Tibial artery (tissue), 4 donors: ENCODE data around the gene XPO6.

Experiments used
- DNase-seq, 2 donors: peaks; one replicate each; pipeline ENCODE4 v3.0.0-alpha.2; 2019
- H3K27ac ChIP-seq, 2 donors: fragments of 200-600 bp; sonication (generic) in 1 of 2; 1 replicate in 1 of 2; 2 replicates in 1 of 2; pipeline ENCODE4 v1.5.1; 2018 to 2019; ENCODE audit warnings: mild to moderate bottlenecking in 1 of 2
- H3K27me3 ChIP-seq, 2 donors: fragments of 200-600 bp; sonication (generic) in 1 of 2; one replicate each; pipeline versions ENCODE4 v1.5.1 to v1.6.0; 2016 to 2019
- H3K36me3 ChIP-seq, 3 donors: fragments of 200-600 bp; sonication (generic) in 2 of 3; one replicate each; pipeline ENCODE4 v1.5.1; 2016 to 2019; ENCODE audit warnings: mild to moderate bottlenecking in 2 of 3
- H3K4me1 ChIP-seq, 4 donors: fragments of 200-600 bp; sonication (generic) in 2 of 4; 1 replicate in 3 of 4; 2 replicates in 1 of 4; pipeline ENCODE4 v1.5.1; 2016 to 2019
- H3K4me3 ChIP-seq, 2 donors: fragments of 200-600 bp; sonication (generic) in 1 of 2; 1 replicate in 1 of 2; 2 replicates in 1 of 2; pipeline ENCODE4 v1.5.1; 2018 to 2019; ENCODE audit warnings: mild to moderate bottlenecking in 2 of 2
- H3K9me3 ChIP-seq, 3 donors: fragments of 200-600 bp; sonication (generic) in 1 of 3; one replicate each; pipeline ENCODE4 v1.5.1; 2016 to 2019
- intact Hi-C: fragments of 100-400 bp; cut with DNase I; formaldehyde crosslinking; loops from one replicate; pipeline ENCODE4 v1.15.0; 2023; ENCODE audit warnings: low total_unique reads
- TF ChIP-seq, protein P1 (sequence below), 2 experiments: fragments of 200-600 bp in 1 of 2; fragments of 450-650 bp in 1 of 2; IDR thresholded peaks; one replicate each; pipeline ENCODE4 v1.5.1; 2017 to 2019; ENCODE audit warnings: antibody characterized with exemption in 2 of 2, mild to moderate bottlenecking in 1 of 2, moderate library complexity in 1 of 2

Gene XPO6

DNA sequence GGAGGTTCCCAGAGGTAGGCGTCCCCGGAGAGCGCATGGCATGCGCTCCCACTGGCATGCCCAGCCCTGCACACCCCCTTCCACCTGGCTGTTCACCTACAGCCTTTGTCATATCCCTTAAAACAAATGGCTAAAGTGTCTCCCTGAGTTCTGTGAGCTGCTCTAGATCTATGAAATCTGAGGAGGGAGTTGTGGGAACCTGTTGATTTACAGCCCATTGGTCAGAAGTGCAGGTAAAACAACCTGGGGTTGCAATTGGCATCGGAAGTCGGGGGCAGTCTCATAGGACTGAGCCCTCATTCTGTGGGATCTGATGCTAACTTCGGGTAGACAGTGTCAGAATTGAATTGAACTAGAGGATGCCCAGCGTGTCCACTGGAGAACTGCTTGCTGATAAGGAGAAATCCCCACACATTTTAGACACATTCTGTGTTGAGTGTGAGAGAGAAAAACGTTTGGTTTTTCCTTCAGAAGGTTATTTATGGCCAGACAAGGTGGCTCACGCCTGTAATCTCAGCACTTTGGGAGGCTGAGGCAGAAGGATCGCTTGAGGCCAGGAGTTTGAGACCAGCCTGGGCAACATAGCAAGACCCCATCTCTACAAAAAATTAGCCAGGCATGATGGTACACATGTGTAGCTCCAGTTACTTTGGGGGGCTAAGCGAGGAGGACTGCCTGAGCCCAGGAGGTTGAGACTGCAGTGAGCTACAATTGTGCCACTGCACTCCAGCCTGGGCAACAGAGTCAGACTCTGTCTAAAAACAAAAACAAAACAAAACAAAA, 126.2 kb downstream of the XPO6 start:
- Histone ChIP-seq H3K36me3 (no peaks in the 10 kb centered on the region), H3K4me1 (no peaks in the 10 kb centered on the region), H3K27me3 (no peaks in the 10 kb centered on the region), H3K9me3 (no peaks in the 10 kb centered on the region), H3K4me3 (no peak overlapping the region), H3K27ac (no peak overlapping the region)
- no peak for DNase-seq
- intact Hi-C loops, result no loop called here
- TF ChIP-seq, protein P1, sequence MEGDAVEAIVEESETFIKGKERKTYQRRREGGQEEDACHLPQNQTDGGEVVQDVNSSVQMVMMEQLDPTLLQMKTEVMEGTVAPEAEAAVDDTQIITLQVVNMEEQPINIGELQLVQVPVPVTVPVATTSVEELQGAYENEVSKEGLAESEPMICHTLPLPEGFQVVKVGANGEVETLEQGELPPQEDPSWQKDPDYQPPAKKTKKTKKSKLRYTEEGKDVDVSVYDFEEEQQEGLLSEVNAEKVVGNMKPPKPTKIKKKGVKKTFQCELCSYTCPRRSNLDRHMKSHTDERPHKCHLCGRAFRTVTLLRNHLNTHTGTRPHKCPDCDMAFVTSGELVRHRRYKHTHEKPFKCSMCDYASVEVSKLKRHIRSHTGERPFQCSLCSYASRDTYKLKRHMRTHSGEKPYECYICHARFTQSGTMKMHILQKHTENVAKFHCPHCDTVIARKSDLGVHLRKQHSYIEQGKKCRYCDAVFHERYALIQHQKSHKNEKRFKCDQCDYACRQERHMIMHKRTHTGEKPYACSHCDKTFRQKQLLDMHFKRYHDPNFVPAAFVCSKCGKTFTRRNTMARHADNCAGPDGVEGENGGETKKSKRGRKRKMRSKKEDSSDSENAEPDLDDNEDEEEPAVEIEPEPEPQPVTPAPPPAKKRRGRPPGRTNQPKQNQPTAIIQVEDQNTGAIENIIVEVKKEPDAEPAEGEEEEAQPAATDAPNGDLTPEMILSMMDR (IDR thresholded peaks at IDR 0.05), result no peak

DNA sequence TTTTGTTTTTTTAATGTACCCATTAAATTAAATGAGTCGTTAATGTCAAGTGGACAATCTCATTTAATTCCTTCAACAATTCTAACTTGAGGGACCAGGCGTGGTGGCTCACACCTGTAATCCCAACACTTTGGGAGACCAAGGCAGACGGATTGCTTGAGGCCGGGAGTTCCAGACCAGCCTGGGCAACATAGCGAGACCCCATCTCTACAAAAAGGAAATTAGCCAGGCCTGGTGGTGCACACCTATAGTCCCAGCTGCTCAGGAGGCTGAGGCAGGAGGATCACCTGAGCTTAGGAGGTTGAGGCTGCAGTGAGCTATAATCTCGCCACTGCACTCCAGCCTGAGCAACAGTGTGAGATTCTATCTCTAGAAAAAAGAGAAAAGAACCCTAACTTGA, 127.6 kb downstream of the XPO6 start:
- no peaks in the 10 kb centered on the region for H3K27me3 ChIP-seq
- TF ChIP-seq, protein P1 (IDR thresholded peaks at IDR 0.05), result no peak
- H3K27ac ChIP-seq, result no peak overlapping the region
- H3K36me3 ChIP-seq, result no peaks in the 10 kb centered on the region
- intact Hi-C loops, result no loop called here
- no peaks in the 10 kb centered on the region for H3K9me3 ChIP-seq
- no peak for DNase-seq
- H3K4me1 ChIP-seq, result no peaks in the 10 kb centered on the region
- H3K4me3 ChIP-seq, result no peak overlapping the region

DNA sequence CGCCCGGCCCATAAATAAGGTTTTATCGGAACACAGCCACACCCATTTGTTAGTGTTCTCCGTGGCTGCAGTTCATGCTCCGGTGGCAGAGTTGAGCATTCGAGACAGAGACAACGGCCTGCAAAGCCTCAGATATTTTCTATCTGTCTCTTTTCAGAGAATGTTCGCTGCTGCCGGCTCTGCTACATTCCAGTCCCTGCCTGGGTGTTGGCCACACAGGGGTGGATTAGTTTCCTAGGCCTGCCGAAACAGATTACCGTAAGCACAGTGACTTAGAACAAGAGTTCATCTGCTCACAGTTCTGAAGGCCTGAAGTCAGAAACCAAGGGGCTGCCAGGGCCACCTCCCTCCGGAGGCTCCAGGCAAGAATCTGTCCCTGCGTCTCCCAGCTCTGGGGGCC, 129.1 kb downstream of the XPO6 start:
- Histone ChIP-seq H3K27ac (no peak overlapping the region), H3K4me3 (no peak overlapping the region), H3K36me3 (no peaks in the 10 kb centered on the region), H3K27me3 (no peaks in the 10 kb centered on the region), H3K9me3 (no peaks in the 10 kb centered on the region), H3K4me1 (no peaks in the 10 kb centered on the region)
- no peak for DNase-seq
- intact Hi-C loops, result no loop called here
- TF ChIP-seq, protein P1 (IDR thresholded peaks at IDR 0.05), result no peak

DNA sequence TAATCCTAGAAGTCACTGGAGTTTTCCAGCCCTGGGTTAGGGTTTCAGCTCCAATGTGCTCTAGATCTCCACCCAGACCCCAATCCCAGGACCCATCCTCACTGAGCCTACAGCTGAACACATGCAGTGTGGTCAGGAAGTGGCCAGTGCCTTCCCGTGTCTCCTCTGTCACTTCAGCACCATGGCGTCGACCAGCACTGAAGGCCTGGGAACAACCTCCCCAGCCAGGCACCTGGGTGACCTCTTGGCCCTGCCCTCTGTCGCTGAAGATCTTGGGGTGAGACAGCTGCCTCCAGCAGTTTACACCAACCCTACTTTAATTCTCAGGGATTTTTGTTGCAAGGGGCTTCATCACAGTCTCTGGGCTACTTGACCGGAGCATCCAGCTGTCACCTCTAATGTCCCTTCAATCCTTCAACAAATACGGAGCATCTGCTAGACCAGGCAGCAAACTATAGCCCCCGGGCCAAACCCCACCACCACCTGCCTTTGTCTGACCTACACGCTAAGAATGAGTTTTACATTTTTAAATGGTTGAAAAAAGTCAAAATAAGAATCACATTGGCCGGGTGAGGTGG, 130.3 kb downstream of the XPO6 start:
- Histone ChIP-seq H3K27ac (no peak overlapping the region), H3K4me3 (no peak overlapping the region), H3K4me1 (no peaks in the 10 kb centered on the region), H3K9me3 (no peaks in the 10 kb centered on the region), H3K27me3 (no peaks in the 10 kb centered on the region), H3K36me3 (no peaks in the 10 kb centered on the region)
- TF ChIP-seq, protein P1 (IDR thresholded peaks at IDR 0.05), result no peak
- no peak for DNase-seq
- intact Hi-C loops, result no loop called here

DNA sequence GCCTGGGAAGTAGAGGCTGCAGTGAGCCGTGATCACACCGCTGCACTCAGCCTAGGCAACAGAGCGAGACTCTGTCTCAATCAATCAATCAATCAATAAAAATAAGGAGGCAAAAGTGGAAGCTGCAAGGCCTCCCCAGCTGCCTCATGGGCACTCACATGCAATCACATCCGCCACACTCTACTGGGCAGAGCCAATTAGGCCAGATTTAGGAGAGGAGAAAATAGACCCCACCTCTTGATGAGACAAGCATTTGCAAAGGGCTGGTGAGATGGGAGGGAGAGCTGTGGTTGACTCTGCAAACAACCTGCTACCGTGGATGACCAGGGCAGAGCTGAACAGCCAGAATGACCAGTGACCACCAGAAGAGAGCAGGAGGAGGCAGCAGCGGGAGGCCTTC, 133.5 kb downstream of the XPO6 start:
- DNase-seq, result no peak
- H3K4me1 ChIP-seq, result no peaks in the 10 kb centered on the region
- no peaks in the 10 kb centered on the region for H3K27me3 ChIP-seq
- intact Hi-C loops, result loop anchor here (10.0 kb wide), 1 partner anchor 443 kb away; no protein-coding TSS in a partner anchor
- H3K9me3 ChIP-seq, result no peaks in the 10 kb centered on the region
- H3K4me3 ChIP-seq, result no peak overlapping the region
- no peak overlapping the region for H3K27ac ChIP-seq
- H3K36me3 ChIP-seq, result no peaks in the 10 kb centered on the region
- TF ChIP-seq, protein P1 (IDR thresholded peaks at IDR 0.05), result no peak
